Sigmoid colon (tissue), 3 donors: ENCODE measurements around the gene CCL2.

ENCODE experiments used
- CTCF ChIP-seq, 4 experiments: fragments of 450-650 bp in 3 of 4; fragments of 200-600 bp in 1 of 4; IDR thresholded peaks; one replicate each; pipeline ENCODE4 v1.5.1; 2016 to 2019; ENCODE audit warnings: antibody characterized with exemption in 4 of 4, mild to moderate bottlenecking in 3 of 4, moderate library complexity in 2 of 4
- POLR2A ChIP-seq, 2 donors: fragments of 450-650 bp; IDR thresholded peaks; one replicate each; pipeline ENCODE4 v1.6.1; 2016; ENCODE audit warnings: antibody characterized with exemption in 2 of 2, mild to moderate bottlenecking in 2 of 2, moderate library complexity in 2 of 2

GRCh38 chr17:34291721-34292348 lies 36.8 kb downstream of the CCL2 start:
- no peak for TF ChIP-seq CTCF (IDR thresholded peaks at IDR 0.05)
- TF ChIP-seq POLR2A (IDR thresholded peaks at IDR 0.05): no peak
